Measurements from ENCODE around the gene FANK1.

The FANK1 gene

DNA sequence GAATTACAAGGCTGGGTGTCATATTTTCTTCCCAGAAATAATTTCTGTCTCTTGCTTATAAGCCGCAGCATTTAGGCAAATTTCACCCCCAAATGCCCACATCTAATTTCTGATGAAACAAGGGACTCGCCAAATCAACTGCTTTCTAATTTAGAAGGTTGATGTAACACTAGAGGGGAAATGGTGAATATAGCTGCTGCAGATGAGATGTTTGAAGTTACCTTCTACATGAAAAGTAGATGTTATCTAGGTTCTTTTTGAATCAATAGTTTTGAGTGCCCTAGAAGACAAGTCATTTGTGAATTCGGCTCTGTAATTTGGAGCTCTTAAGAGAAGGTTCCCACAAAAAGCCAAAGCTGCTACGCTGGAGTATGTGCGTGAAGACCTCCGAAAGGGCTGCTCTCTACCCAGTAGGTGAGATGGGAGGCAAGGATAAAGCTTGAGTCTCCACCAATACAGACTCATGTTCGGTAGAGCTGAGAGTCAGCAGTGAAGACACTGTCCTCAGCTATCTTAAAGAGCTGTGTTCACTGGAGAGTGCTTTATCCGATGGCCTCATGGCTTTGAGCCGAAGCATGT lies 99.5 kb downstream of the FANK1 start:
- Histone ChIP-seq H3K9me3 (ENCODE audit: control extremely low read depth in 1 of 5, control insufficient read depth in 4 of 5, insufficient read depth in 2 of 5, low read depth in 1 of 5, low read length in 4 of 5) (no peaks in the 10 kb centered on the region), H3K27me3 (replicated peaks in 2 of 5; ENCODE audit: control insufficient read depth in 4 of 5, insufficient read depth in 5 of 5, low read length in 4 of 5) (no peaks in the 10 kb centered on the region), H3K36me3 (ENCODE audit: control insufficient read depth in 4 of 4, insufficient read depth in 4 of 4, low read length in 3 of 4) (no peaks in the 10 kb centered on the region), H3K27ac (ENCODE audit: insufficient read depth in 1 of 2, low read depth in 1 of 2, low read length in 2 of 2, poor library complexity in 1 of 2, severe bottlenecking in 2 of 2) (no peak overlapping the region), H3K4me1 (ENCODE audit: control extremely low read depth in 1 of 4, control insufficient read depth in 4 of 4, insufficient read depth in 4 of 4, low read length in 3 of 4) (peaks cover 0 to 2% (median 0%) of the 10 kb centered on the region in 4 experiments), H3K4me3 (ENCODE audit: control insufficient read depth in 1 of 7, extremely low read depth in 1 of 7, insufficient read depth in 4 of 7, low read depth in 2 of 7, low read length in 6 of 7) (no peak overlapping the region)
- no peak for DNase-seq
- ChIA-PET CTCF (interaction anchor here (3.2 kb wide), 1 partner anchor 12 kb away, joined by 15 read pairs; no protein-coding TSS in a partner anchor), POLR2A (no interaction called here)
- WGBS (ENCODE audit: insufficient coverage): 100% methylated on average over 4 of the region's 9 CpGs

DNA sequence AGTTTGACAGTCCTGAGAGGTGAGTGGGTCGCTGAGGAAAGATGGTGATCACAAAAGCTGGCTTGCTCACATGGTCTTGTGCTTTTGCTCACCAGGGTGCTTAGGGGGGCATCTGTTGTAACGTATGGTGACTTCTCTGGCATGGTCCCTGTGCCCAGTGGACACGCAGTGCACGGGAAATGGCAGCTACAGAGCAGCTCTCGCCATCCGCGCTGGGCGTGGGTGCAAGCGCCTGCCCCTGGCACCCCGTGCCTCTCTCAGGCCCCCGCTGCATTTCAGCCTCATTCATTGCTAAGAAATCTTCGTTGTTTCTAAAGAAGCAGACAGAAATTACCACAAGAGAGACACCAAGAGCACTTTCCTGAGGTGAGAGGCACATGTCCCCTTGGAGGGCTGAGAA lies 101.2 kb downstream of the FANK1 start:
- Histone ChIP-seq H3K4me3 (ENCODE audit: control insufficient read depth in 1 of 7, extremely low read depth in 1 of 7, insufficient read depth in 4 of 7, low read depth in 2 of 7, low read length in 6 of 7) (no peak overlapping the region), H3K9me3 (ENCODE audit: control extremely low read depth in 1 of 5, control insufficient read depth in 4 of 5, insufficient read depth in 2 of 5, low read depth in 1 of 5, low read length in 4 of 5) (no peaks in the 10 kb centered on the region), H3K4me1 (ENCODE audit: control extremely low read depth in 1 of 4, control insufficient read depth in 4 of 4, insufficient read depth in 4 of 4, low read length in 3 of 4) (peaks cover 0 to 2% (median 0%) of the 10 kb centered on the region in 4 experiments), H3K36me3 (ENCODE audit: control insufficient read depth in 4 of 4, insufficient read depth in 4 of 4, low read length in 3 of 4) (no peaks in the 10 kb centered on the region), H3K27ac (ENCODE audit: insufficient read depth in 1 of 2, low read depth in 1 of 2, low read length in 2 of 2, poor library complexity in 1 of 2, severe bottlenecking in 2 of 2) (no peak overlapping the region), H3K27me3 (replicated peaks in 2 of 5; ENCODE audit: control insufficient read depth in 4 of 5, insufficient read depth in 5 of 5, low read length in 4 of 5) (no peaks in the 10 kb centered on the region)
- no peak for DNase-seq
- ChIA-PET POLR2A (no interaction called here), CTCF (interaction anchor here (0.8 kb wide), 1 partner anchor 163 kb away, joined by 3 read pairs; no protein-coding TSS in a partner anchor)
- over 99% methylated on average over 11 of the region's 12 CpGs for WGBS (ENCODE audit: insufficient coverage)

DNA sequence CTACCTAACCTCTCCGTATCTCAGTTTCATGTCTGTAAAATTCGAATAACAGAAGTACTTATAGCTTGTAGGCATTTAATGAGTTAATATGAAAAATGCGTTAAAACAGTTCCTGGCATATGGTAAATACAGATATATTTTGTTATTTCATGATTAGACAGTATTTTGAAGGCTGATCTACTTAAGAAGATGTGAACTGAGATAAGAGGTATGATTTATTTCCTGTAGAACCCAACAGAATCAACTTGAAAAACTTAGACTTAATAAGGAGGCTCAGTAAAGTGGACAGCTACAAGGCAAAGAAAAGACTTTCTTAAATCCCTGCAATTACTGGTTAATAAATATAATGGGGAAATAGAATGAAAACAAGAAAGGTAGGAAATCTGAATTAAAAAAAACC lies 103.3 kb downstream of the FANK1 start:
- H3K4me1 ChIP-seq (ENCODE audit: control extremely low read depth in 1 of 4, control insufficient read depth in 4 of 4, insufficient read depth in 4 of 4, low read length in 3 of 4): peaks cover 0 to 2% (median 0%) of the 10 kb centered on the region in 4 experiments
- WGBS (ENCODE audit: insufficient coverage): 83% methylated on average over 1 of the region's 3 CpGs
- CTCF ChIA-PET: interaction anchor here (0.6 to 1.3 kb wide), 3 partner anchors 16 to 419 kb away, joined by 3 to 4 read pairs (median 3); no protein-coding TSS in a partner anchor
- H3K27ac ChIP-seq (ENCODE audit: insufficient read depth in 1 of 2, low read depth in 1 of 2, low read length in 2 of 2, poor library complexity in 1 of 2, severe bottlenecking in 2 of 2): no peak overlapping the region
- H3K9me3 ChIP-seq (ENCODE audit: control extremely low read depth in 1 of 5, control insufficient read depth in 4 of 5, insufficient read depth in 2 of 5, low read depth in 1 of 5, low read length in 4 of 5): no peaks in the 10 kb centered on the region
- H3K27me3 ChIP-seq (replicated peaks in 2 of 5; ENCODE audit: control insufficient read depth in 4 of 5, insufficient read depth in 5 of 5, low read length in 4 of 5): no peaks in the 10 kb centered on the region
- no peak overlapping the region for H3K4me3 ChIP-seq (ENCODE audit: control insufficient read depth in 1 of 7, extremely low read depth in 1 of 7, insufficient read depth in 4 of 7, low read depth in 2 of 7, low read length in 6 of 7)
- POLR2A ChIA-PET: no interaction called here
- DNase-seq: peak in 1 of 3 donors; percentile 23
- H3K36me3 ChIP-seq (ENCODE audit: control insufficient read depth in 4 of 4, insufficient read depth in 4 of 4, low read length in 3 of 4): no peaks in the 10 kb centered on the region

DNA sequence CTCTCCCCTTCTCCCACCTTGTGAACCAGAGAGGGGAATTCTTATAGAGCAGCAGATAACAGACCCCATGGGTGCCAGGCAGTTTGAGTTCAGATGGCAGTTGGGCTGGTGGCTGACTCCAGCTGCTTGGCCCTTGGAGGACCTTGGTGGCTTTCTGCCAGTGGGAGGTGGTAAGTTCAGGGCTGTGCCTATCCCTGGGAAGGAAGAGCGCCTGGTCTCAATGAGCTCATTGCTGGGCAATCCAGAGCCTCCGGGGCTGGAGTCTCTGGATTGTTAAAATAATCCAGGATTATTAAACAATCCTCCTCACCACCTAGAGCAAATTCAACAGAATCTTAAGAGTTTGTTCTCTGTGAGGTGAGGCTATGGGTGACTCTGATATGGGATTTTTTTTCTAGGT lies 105.2 kb downstream of the FANK1 start:
- no CpG with 5 or more reads among the region's 2 CpGs for WGBS (ENCODE audit: insufficient coverage)
- no peaks in the 10 kb centered on the region for H3K9me3 ChIP-seq (ENCODE audit: control extremely low read depth in 1 of 5, control insufficient read depth in 4 of 5, insufficient read depth in 2 of 5, low read depth in 1 of 5, low read length in 4 of 5)
- H3K27ac ChIP-seq (ENCODE audit: insufficient read depth in 1 of 2, low read depth in 1 of 2, low read length in 2 of 2, poor library complexity in 1 of 2, severe bottlenecking in 2 of 2): no peak overlapping the region
- no peaks in the 10 kb centered on the region for H3K36me3 ChIP-seq (ENCODE audit: control insufficient read depth in 4 of 4, insufficient read depth in 4 of 4, low read length in 3 of 4)
- POLR2A ChIA-PET: no interaction called here
- H3K4me3 ChIP-seq (ENCODE audit: control insufficient read depth in 1 of 7, extremely low read depth in 1 of 7, insufficient read depth in 4 of 7, low read depth in 2 of 7, low read length in 6 of 7): no peak overlapping the region
- H3K4me1 ChIP-seq (ENCODE audit: control extremely low read depth in 1 of 4, control insufficient read depth in 4 of 4, insufficient read depth in 4 of 4, low read length in 3 of 4): peaks cover 0 to 2% (median 0%) of the 10 kb centered on the region in 4 experiments
- no peaks in the 10 kb centered on the region for H3K27me3 ChIP-seq (replicated peaks in 2 of 5; ENCODE audit: control insufficient read depth in 4 of 5, insufficient read depth in 5 of 5, low read length in 4 of 5)
- DNase-seq: no peak
- CTCF ChIA-PET: no interaction called here

DNA sequence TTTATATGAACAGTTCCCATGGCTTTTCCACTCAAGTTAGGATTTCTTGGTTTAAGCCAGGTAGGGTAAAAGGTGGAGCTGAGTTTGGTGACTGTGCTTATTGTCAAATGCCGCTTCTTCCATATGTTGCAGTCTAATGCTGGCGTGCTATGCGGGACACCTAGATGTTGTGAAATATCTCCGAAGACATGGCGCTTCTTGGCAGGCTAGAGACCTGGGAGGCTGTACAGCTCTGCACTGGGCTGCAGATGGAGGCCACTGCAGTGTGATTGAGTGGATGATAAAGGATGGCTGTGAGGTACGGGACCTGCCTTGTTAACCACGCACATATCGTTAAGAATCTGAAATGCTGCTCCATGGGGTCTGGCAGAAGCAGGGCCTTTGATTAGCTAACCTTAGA lies 108.4 kb downstream of the FANK1 start:
- H3K4me1 ChIP-seq (ENCODE audit: control extremely low read depth in 1 of 4, control insufficient read depth in 4 of 4, insufficient read depth in 4 of 4, low read length in 3 of 4): no peaks in the 10 kb centered on the region
- ChIA-PET POLR2A (no interaction called here), CTCF (no interaction called here)
- WGBS (ENCODE audit: insufficient coverage): 84% methylated on average over 8 of the region's 8 CpGs
- peaks cover 0 to under 1% (median 0%) of the 10 kb centered on the region in 4 experiments for H3K36me3 ChIP-seq (ENCODE audit: control insufficient read depth in 4 of 4, insufficient read depth in 4 of 4, low read length in 3 of 4)
- no peak for DNase-seq
- H3K9me3 ChIP-seq (ENCODE audit: control extremely low read depth in 1 of 5, control insufficient read depth in 4 of 5, insufficient read depth in 2 of 5, low read depth in 1 of 5, low read length in 4 of 5): no peaks in the 10 kb centered on the region
- no peak overlapping the region for H3K4me3 ChIP-seq (ENCODE audit: control insufficient read depth in 1 of 7, extremely low read depth in 1 of 7, insufficient read depth in 4 of 7, low read depth in 2 of 7, low read length in 6 of 7)
- no peak overlapping the region for H3K27ac ChIP-seq (ENCODE audit: insufficient read depth in 1 of 2, low read depth in 1 of 2, low read length in 2 of 2, poor library complexity in 1 of 2, severe bottlenecking in 2 of 2)
- H3K27me3 ChIP-seq (replicated peaks in 2 of 5; ENCODE audit: control insufficient read depth in 4 of 5, insufficient read depth in 5 of 5, low read length in 4 of 5): no peaks in the 10 kb centered on the region

DNA sequence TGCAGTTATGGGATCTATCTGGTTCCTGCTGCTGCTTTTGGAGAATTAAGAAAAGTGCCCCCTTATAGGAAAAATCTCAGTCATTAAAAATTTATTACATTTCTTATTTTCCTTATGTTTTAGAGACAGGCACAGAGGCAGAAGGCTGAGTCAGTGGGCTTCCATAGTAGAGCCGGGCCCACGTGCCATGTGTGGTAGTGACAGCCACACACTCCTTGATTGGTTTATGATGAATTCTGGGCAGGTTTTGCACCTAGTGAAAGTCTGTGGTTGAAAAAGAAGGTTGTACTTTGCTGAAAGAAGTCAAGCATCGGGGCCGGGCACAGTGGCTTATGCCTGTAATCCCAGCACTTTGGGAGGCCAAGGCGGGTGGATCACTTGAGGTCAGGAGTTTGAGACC lies 109.9 kb downstream of the FANK1 start:
- WGBS (ENCODE audit: insufficient coverage): no CpG with 5 or more reads among the region's 5 CpGs
- peaks cover 0 to 2% (median 0%) of the 10 kb centered on the region in 4 experiments for H3K36me3 ChIP-seq (ENCODE audit: control insufficient read depth in 4 of 4, insufficient read depth in 4 of 4, low read length in 3 of 4)
- no peaks in the 10 kb centered on the region for H3K4me1 ChIP-seq (ENCODE audit: control extremely low read depth in 1 of 4, control insufficient read depth in 4 of 4, insufficient read depth in 4 of 4, low read length in 3 of 4)
- ChIA-PET POLR2A (no interaction called here), CTCF (no interaction called here)
- no peaks in the 10 kb centered on the region for H3K27me3 ChIP-seq (replicated peaks in 2 of 5; ENCODE audit: control insufficient read depth in 4 of 5, insufficient read depth in 5 of 5, low read length in 4 of 5)
- H3K9me3 ChIP-seq (ENCODE audit: control extremely low read depth in 1 of 5, control insufficient read depth in 4 of 5, insufficient read depth in 2 of 5, low read depth in 1 of 5, low read length in 4 of 5): peaks cover 0 to 4% (median 0%) of the 10 kb centered on the region in 5 experiments
- no peak overlapping the region for H3K4me3 ChIP-seq (ENCODE audit: control insufficient read depth in 1 of 7, extremely low read depth in 1 of 7, insufficient read depth in 4 of 7, low read depth in 2 of 7, low read length in 6 of 7)
- no peak overlapping the region for H3K27ac ChIP-seq (ENCODE audit: insufficient read depth in 1 of 2, low read depth in 1 of 2, low read length in 2 of 2, poor library complexity in 1 of 2, severe bottlenecking in 2 of 2)
- no peak for DNase-seq

DNA sequence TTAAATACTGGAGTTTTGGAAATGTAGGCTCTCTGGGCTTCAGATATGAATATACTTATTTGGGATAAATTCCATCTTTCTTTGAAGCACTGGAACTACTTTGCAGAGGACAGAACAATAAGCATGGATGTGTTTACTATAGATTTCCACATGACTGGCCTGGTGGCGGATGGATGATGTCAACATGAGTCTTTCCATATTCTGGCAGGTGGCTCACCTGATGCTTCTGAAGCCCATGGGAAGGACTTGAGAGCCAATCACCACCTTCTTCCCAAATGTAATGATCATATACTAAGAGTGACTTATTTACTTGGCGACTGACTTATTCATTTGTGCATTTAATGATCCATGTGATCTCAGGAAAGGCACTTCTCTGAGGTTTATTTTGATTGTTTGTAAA lies 110.5 kb downstream of the FANK1 start:
- WGBS (ENCODE audit: insufficient coverage): 92% methylated on average over 2 of the region's 2 CpGs
- Histone ChIP-seq H3K4me3 (ENCODE audit: control insufficient read depth in 1 of 7, extremely low read depth in 1 of 7, insufficient read depth in 4 of 7, low read depth in 2 of 7, low read length in 6 of 7) (no peak overlapping the region), H3K9me3 (ENCODE audit: control extremely low read depth in 1 of 5, control insufficient read depth in 4 of 5, insufficient read depth in 2 of 5, low read depth in 1 of 5, low read length in 4 of 5) (peaks cover 0 to 4% (median 0%) of the 10 kb centered on the region in 5 experiments), H3K27ac (ENCODE audit: insufficient read depth in 1 of 2, low read depth in 1 of 2, low read length in 2 of 2, poor library complexity in 1 of 2, severe bottlenecking in 2 of 2) (no peak overlapping the region), H3K27me3 (replicated peaks in 2 of 5; ENCODE audit: control insufficient read depth in 4 of 5, insufficient read depth in 5 of 5, low read length in 4 of 5) (no peaks in the 10 kb centered on the region), H3K4me1 (ENCODE audit: control extremely low read depth in 1 of 4, control insufficient read depth in 4 of 4, insufficient read depth in 4 of 4, low read length in 3 of 4) (peaks cover 0 to under 1% (median 0%) of the 10 kb centered on the region in 4 experiments), H3K36me3 (ENCODE audit: control insufficient read depth in 4 of 4, insufficient read depth in 4 of 4, low read length in 3 of 4) (peaks cover 0 to 2% (median 0%) of the 10 kb centered on the region in 4 experiments)
- ChIA-PET CTCF (no interaction called here), POLR2A (no interaction called here)
- DNase-seq: no peak

Data from common myeloid progenitor, CD34-positive (primary cell).